IPS-18c (cell line): ENCODE measurements around the gene HMOX2.
A peak's percentile ranks its signal among the peaks of the same experiment; 100 is the strongest.

Experiments used
- H3K4me3 ChIP-seq: 2 replicates; pipeline ENCODE4 v1.7.0; 2013; ENCODE audit warnings: low read depth, mild to moderate bottlenecking, low read length, moderate library complexity; ENCODE audit not compliant: insufficient read depth
- H3K9me3 ChIP-seq: one replicate; pipeline ENCODE4 v1.6.1; 2013; ENCODE audit warnings: mild to moderate bottlenecking, low read length, moderate library complexity; ENCODE audit not compliant: control insufficient read depth, insufficient read depth

Gene HMOX2

DNA sequence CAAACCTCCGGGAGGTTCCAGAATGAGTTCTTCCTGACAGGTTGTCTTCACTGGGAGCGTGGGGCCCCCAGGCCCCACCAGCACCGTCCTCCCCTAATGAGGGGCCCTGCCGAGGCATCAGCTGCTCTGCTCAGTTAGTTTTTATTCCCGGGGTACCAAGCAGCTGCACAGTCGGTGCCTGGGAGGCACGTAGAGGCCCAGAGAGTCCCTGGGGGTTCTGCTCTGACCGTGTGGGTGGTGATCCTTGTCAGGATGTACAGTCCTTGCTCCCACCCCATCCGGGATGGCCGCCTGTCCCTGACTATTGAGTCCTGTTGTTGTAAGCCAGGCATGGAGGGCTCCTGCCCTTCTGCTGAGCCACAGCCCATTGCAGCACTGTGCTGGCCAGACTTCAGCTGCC lies 20.2 kb upstream of the HMOX2 start:
- H3K9me3 ChIP-seq = no peaks in the 10 kb centered on the region
- H3K4me3 ChIP-seq = no peak overlapping the region

DNA sequence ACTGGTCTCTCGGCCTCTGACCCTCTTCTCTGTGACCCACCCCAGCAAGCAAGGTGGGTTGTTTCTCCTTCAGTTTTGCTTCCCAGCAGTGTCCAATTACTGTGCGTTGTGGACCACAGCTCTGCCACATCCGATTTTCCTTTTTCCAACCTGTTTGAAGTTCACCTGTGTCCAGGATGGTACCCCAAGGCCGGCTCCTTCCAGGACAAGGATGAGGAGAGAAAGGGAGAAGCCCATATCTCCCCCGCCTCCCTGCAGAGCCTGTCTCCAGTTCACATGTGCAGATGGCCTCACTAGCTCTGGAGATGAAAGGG lies 15.3 kb upstream of the HMOX2 start:
- H3K4me3 ChIP-seq = no peak overlapping the region
- peaks cover 2% of the 10 kb centered on the region for H3K9me3 ChIP-seq

DNA sequence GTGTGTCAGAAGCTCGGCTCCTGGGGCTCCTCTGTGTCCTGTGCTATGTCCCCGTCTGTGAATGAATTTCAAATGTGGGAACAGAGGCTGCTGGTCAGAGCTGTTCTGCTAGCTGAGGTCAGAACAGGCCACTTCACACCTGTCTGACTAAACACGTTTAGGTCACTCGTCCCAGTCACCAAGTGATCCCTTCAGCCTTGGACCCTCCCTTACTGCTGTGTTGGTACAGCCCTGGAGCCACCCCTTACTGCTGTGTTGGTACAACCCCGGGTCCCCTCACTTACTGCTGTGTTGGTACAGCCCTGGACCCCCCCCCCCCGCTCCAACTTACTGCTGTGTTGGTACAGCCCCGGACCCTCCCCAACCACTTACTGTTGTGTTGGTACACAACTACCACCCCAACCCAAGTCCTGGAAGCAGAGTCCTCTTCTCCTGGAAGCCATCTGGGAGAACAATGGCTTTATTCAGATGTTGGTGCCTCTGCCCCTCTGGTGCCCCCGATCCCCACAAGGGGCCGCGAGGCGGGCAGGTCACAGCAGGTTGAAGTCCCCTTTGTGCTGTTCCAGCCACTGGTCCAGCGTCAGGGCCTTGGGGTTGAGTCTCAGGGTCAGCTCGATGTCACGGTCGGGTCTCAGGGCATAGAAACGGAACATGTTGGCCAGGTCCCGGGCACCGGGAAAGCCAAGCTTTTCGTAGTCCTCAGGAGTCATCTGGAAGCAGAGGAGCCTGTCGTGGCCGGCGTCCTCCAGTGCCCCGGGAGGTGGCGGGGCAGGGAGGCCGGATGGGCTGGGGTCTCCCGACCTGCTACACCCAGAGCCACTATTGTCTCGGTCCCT lies 14.7 kb upstream of the HMOX2 start:
- H3K9me3 ChIP-seq = peaks cover 2% of the 10 kb centered on the region
- H3K4me3 ChIP-seq = no peak overlapping the region

DNA sequence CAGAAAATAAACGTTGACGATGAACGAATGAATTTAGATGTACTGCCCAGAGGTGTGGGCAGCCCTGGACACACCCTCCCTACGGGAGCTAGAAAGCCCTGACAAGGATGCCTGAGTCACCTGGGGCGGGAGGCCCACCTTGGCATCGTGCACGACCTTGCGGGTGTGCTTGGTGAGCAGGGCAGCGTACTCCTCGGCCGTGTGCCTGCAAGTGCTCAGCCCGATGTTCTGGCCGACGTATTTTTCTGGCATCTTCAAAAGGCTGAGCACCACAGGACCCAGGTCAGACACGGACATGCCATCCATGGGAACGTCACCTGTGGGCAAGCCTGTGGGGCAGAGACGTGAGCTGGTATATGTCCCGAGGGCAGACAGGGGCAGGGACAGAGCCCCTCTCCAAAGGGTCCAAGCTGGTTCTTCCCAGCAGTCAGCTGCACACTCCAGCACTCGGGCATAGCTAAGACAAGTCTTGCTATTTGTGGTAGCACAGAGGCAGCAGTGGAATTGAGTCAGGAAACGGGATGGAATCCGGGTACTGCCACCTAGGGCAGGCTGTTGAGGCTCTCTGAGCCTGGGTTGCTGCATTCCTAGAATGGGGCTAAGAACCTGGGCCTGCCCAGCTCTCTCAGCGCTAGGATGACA lies 12.6 kb upstream of the HMOX2 start:
- peaks cover 2% of the 10 kb centered on the region for H3K9me3 ChIP-seq
- no peak overlapping the region for H3K4me3 ChIP-seq

DNA sequence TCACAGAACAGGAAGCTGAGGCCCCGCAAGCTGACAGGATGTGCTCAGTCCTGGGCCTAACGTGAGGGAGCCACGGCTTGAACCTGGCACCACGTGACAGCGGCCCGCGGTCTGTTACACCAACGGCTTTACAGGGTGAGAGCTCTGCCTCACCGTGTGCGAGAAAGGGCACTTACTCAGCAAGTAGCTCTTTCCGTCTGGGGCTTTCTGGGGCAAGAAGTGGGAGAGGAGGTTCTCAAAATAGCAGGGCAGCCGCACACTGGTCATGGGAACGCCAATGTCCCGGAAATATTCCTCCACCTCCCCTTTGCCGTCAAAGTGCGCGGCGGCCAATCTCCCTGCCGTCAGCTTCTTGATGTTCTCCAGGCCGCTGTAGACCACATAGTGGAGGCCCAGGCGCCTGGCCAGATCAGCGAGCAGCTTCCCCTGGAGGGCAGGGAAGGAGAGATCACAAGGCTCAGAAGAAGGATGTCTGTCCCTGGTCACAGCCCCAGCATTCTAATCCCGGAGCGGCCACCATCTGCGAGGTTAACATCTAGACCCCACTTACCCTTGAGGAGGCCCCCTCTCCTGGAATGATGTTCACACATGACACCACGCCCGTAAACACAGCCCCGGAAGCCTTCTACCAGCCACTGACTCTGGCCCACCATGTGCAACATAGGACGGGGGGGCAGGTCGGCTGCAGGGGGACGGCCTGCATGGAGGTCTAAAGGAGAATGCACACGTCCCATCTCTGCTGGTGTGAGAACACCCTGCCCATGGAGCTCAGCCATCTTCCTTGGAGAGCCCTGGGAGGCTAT lies 10.0 kb upstream of the HMOX2 start:
- peaks cover 2% of the 10 kb centered on the region for H3K9me3 ChIP-seq
- H3K4me3 ChIP-seq = no peak overlapping the region

DNA sequence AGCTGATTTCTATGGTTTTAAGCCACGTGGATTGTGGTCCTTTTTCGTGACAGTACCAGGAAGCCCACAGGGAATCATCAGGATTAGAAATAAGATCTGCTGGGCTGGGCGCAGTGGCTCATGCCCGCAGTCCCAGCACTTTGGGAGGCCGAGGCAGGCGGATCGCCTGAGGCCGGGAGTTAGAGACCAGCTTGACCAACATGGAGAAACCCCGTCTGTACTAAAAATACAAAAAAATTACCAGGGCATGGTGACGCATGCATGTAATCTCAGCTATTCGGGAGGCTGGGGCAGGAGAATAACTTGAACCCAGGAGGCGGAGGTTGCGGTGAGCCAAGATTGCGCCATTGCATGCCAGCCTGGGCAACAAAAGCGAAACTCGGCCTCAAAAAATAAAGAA lies 8.3 kb upstream of the HMOX2 start:
- no peak overlapping the region for H3K4me3 ChIP-seq
- H3K9me3 ChIP-seq = peaks cover 2% of the 10 kb centered on the region

DNA sequence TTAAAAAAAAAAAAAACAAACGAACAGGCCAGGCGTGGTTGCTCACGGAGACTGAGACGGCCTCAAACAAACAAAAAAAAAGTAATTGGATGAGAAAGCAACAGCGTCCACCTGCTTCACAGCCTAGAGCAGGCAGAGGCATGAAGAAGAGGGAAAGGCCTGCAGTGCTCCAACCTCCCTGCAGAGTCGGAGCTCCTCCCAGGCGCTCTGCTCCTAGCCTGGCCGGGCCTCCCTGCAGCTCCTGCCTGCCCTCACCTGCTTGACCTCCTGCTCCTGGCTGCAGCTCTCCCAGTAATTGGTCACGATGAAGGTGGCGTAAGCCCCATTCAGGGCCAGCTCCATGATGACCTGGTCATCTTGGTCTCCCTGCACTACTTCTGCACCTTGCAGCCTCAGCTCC lies 7.2 kb upstream of the HMOX2 start:
- Histone ChIP-seq H3K4me3 (no peak overlapping the region), H3K9me3 (peaks cover 2% of the 10 kb centered on the region)

DNA sequence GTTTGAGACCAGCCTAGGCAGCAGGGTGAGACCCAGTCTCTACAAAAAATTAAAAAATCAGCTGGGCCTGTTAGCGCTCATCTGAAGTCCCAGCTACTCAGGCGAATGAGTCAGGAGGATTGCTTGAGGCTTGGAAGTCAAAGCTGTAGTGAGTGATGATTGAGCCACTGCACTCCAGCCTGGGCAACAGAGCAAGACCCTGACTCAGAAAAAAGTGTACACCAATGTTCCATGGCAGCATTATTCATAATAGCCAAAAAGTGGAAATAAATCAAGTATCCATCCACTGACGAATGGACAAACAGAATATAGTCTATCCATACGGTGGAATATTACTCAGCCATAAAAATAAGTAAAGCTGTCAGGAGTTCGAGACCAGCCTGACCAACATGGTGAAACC lies 4.3 kb upstream of the HMOX2 start:
- peaks cover 8% of the 10 kb centered on the region for H3K9me3 ChIP-seq
- no peak overlapping the region for H3K4me3 ChIP-seq

DNA sequence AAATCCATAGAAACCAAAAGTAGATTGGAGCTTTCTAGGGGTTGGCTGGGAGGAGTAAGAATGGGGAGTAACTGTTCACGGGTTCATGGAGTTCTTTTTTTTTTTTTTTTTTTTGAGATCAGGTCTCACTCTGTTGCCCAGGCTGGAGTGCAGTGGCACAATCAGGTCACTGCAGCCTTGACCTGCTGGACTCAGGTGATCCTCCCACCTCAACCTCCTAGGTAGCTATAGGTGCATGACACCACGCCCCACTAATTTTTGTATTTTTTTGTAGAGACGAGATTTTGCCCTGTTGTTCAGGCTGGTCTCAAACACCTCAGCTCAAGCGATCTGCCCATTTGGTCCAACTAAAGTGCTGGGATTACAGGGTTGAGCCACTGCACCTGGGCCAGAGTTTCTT lies 3.3 kb upstream of the HMOX2 start:
- peaks cover 8% of the 10 kb centered on the region for H3K9me3 ChIP-seq
- H3K4me3 ChIP-seq = no peak overlapping the region

DNA sequence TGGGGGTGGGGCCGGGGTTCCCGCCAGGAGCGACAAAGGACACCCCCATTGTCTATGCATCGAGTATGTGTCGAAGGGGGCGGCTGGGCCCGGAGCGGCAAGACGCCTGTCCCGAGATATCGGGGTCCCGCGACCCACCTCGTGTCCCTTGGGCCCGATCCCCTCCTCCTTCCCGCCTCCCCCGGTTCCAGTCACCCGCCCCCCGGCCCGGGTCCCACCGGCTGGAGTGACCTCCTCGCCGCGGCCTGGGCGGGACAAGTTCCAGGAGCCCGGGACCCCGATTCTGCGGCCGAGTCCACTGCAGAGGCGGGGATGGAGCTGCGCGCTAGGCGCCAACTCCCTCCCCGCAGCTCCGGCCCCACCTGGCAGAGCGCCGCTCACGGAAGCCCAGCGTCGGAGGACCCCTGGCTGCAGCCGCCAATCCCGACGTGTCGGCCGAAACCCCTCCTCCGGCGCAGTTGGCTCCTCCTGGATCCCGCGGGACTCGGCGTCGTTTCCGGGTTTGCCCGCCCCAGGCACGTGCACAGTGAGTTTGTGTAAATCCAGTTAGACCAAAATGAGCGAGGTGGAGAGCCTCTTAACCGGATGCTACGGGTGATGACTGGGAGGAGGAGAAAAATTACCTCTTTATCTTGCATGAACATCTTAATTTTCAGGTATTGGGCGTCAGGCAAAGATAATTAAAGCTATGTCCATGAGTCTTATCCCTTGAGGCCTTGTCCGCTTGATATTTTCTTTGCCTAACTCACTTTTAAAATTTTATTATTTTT lies 1.8 kb upstream of the HMOX2 start, which contains the start of gene NMRAL1:
Gene NMRAL1, minus strand, starts transcription at position 434 of the 770 bp plus-strand sequence. CDS start 493 bp downstream, outside the sequence.
- Histone ChIP-seq H3K4me3 (peak within 1 kb of the TSS; percentile 81), H3K9me3 (peaks cover 8% of the 10 kb centered on the region)

DNA sequence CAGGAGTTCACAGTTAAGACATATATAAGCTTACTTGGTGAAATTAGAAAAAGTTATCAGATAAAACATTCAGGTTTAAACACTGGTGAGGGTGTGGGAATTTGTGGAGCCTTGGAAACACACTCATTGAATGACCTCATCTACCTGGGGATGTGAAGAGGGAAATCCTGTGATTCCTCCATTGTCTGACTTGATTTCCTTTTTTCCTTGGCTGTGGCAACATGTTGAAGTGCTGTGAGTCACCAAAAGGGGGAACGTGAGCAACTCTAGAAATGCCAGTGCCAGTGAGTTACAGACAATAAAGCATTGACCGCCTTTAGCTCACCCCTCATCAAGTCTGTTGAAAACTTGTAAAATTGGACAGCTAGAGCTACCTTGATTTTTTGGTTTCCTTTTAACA lies 1.8 kb downstream of the HMOX2 start:
- Histone ChIP-seq H3K4me3 (no peak overlapping the region), H3K9me3 (peaks cover 8% of the 10 kb centered on the region)

DNA sequence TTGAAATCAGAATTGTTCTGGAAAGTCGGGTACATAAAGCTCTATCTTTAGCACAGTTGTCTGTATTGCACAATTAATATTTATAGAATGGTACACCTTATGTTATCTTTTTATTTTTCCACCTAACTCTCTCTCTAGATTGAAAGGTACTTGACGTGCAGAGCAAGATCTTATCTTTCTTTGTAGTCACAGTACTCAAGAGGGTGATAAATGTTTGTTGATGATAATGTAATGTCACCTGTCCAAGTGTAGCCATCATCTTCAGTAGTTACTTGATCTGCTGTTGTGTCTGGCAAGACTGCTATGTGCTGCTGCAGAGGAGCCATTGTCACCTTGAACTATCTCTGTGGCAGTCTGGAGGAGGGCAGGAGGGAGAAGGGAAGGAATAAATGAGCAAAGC lies 5.3 kb downstream of the HMOX2 start:
- H3K9me3 ChIP-seq = peaks cover under 1% of the 10 kb centered on the region
- no peak overlapping the region for H3K4me3 ChIP-seq

DNA sequence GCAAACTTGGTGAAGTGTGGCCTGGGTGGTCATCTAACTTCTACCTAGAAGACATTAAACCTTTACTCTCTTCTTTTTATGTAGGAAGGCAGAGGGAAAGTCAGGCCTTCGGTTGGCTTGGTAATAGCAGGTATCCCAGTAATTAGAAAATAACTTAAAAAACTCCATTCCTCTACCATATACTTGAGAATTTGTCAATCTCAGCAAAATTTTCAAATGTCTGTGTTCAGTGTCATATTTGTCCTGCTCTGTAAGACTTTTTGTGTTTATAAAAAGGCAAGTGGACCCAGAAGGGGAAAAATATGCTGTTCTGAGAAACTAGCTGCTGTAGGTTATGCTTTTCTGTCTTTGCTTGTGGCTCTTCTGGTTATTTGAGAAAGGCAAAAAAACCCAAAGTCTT lies 5.8 kb downstream of the HMOX2 start:
- Histone ChIP-seq H3K9me3 (no peaks in the 10 kb centered on the region), H3K4me3 (no peak overlapping the region)

DNA sequence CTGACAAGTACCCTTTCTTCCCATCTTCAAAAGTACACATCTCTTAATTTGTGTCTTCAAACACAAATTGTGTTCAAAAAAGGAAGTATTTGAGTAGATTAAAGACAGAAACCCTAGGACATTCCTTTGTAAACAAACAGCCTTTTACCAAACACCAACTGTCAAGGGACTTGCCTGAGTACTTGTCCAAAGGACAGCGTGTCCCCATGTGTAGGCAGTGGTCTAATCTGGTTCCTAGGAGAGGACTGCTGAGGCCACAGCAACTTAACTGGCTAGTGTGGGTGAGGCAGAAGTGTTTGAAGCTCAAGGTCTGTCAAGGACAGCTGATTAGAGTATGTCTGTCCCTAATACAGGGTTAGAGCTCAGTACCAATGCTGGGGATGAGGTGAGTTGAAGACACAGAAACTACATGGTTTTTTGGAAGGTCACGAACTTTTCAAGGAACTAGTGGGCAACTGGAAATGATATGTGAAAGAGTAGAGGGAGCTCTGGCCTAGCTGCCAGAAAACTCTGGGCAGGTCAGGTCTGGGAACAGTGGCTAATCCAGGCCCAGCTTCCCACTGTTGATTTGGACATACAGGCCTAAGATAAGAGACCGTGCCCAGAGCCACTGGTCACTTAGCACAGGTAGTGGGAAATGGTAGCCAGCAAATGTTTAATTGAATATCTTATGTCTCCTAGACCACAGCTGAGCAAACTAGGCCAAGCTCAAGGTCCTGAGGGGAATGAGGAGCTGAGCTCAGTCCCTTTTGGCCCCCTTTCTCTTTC lies 10.1 kb downstream of the HMOX2 start:
- H3K9me3 ChIP-seq = no peaks in the 10 kb centered on the region
- no peak overlapping the region for H3K4me3 ChIP-seq

DNA sequence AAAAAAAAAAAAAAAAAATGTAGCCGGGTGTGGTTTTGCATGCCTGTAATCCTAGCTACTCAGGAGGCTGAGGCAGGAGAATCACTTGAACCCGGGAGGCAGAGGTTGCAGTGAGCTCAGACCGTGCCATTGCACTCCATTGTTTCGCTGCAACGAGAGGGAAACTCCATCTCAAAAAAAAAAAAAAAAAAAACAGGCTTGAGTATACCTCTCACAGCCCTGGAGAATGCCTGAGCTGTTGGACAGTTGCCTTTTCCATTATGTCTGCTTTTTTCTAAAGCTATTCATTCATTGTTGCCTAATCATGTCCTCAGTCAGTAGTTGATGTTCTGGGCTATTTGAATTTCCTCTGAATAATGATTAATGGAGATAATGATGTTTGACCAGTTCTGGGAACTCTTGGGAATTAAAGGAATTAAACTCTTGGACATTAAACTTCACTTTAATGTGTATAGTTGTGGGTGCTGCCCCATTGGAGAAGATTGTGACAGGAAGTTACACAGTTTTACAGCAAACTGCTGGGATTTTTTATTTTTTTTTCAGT lies 11.8 kb downstream of the HMOX2 start:
- Histone ChIP-seq H3K9me3 (no peaks in the 10 kb centered on the region), H3K4me3 (no peak overlapping the region)

DNA sequence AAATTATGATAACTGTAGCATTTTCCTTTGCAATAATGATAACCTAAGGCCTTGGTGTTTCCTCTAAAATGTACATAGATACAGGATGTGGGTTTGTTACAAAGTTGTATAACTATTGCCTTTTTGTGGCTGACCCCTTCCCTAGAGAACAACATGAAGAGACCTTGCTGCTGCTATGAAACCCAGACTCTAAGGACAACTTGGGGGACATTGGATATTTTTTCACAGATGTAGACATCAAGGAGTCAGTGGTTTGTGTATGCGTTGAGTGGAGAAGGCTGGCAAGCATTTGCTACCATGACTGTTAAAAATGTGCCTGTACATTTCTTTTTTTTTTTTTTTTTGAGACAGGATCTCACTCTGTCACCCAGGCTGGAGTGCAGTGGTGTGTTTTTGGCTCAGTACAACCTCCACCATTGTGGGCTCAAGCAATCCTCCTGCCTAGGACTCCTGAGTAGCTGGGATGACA lies 12.3 kb downstream of the HMOX2 start:
- Histone ChIP-seq H3K4me3 (no peak overlapping the region), H3K9me3 (no peaks in the 10 kb centered on the region)
